Measurements from ENCODE around the gene UBD.

The UBD gene

GRCh38 chr6:29517728-29518440 lies 41.6 kb downstream of the UBD start:
- Histone ChIP-seq H3K4me3 (ENCODE audit: low read length in 2 of 2) (no peak overlapping the region), H2BK15ac (ENCODE audit: low read length) (no peak overlapping the region), H2AK5ac (ENCODE audit: low read depth, low read length) (no peak overlapping the region), H4K91ac (ENCODE audit: low read depth, low read length, poor library complexity) (no peak overlapping the region), H3K27me3 (ENCODE audit: control insufficient read depth in 3 of 3, insufficient read depth in 3 of 3, low read depth in 1 of 3, low read length in 3 of 3) (peaks cover 0 to 5% (median 0%) of the 10 kb centered on the region in 3 experiments), H2BK12ac (ENCODE audit: low read length) (no peak overlapping the region), H3K36me3 (replicated peaks in 1 of 2; ENCODE audit: control insufficient read depth in 2 of 2, insufficient read depth in 2 of 2, low read length in 2 of 2) (no peaks in the 10 kb centered on the region), H3K79me1 (ENCODE audit: low read depth, low read length) (no peaks in the 10 kb centered on the region), H3K4me2 (ENCODE audit: insufficient read depth, low read length, poor library complexity, severe bottlenecking) (no peak overlapping the region), H3K18ac (ENCODE audit: low read length) (peak overlapping the region; percentile 36), H2AFZ (ENCODE audit: low read length) (no peak overlapping the region), H2BK120ac (ENCODE audit: low read depth, low read length) (no peak overlapping the region), H3K9ac (ENCODE audit: low read depth, low read length, poor library complexity) (no peak overlapping the region), H2BK5ac (ENCODE audit: low read length) (no peak overlapping the region), H3K23ac (ENCODE audit: low read depth, low read length, poor library complexity) (no peak overlapping the region), H3K9me3 (replicated peaks in 1 of 2; ENCODE audit: control insufficient read depth in 2 of 2, insufficient read depth in 1 of 2, low read depth in 1 of 2, low read length in 2 of 2) (peaks cover 0 to 8% of the 10 kb centered on the region in 2 donors), H3K27ac (replicated peaks; ENCODE audit: low read length) (no peak overlapping the region), H3K4ac (ENCODE audit: low read length) (no peak overlapping the region), H4K8ac (ENCODE audit: low read depth, low read length) (no peak overlapping the region), H3K14ac (ENCODE audit: low read length) (peak overlapping the region; percentile 63), H3K4me1 (ENCODE audit: control insufficient read depth in 2 of 2, insufficient read depth in 1 of 2, low read depth in 1 of 2, low read length in 2 of 2) (peaks cover 0 to 1% of the 10 kb centered on the region in 2 donors)
- no CpG with 5 or more reads among the region's 7 CpGs for WGBS, 2 donors (ENCODE audit: extremely low coverage in 2 of 2, insufficient read length in 2 of 2, insufficient replicate concordance in 1 of 2)
- no peak for DNase-seq (ENCODE audit: low spot score)

- Histone ChIP-seq H3K9ac (ENCODE audit: low read depth, low read length, poor library complexity) (no peak overlapping the region), H2BK15ac (ENCODE audit: low read length) (no peak overlapping the region), H2AFZ (ENCODE audit: low read length) (no peak overlapping the region), H3K4me3 (ENCODE audit: low read length in 2 of 2) (no peak overlapping the region), H4K8ac (ENCODE audit: low read depth, low read length) (no peak overlapping the region), H2BK120ac (ENCODE audit: low read depth, low read length) (no peak overlapping the region), H2AK5ac (ENCODE audit: low read depth, low read length) (no peak overlapping the region), H2BK12ac (ENCODE audit: low read length) (no peak overlapping the region), H2BK5ac (ENCODE audit: low read length) (no peak overlapping the region), H3K79me1 (ENCODE audit: low read depth, low read length) (no peaks in the 10 kb centered on the region), H3K27me3 (ENCODE audit: control insufficient read depth in 3 of 3, insufficient read depth in 3 of 3, low read depth in 1 of 3, low read length in 3 of 3) (peaks cover 0 to 5% (median 0%) of the 10 kb centered on the region in 3 experiments), H3K4me1 (ENCODE audit: control insufficient read depth in 2 of 2, insufficient read depth in 1 of 2, low read depth in 1 of 2, low read length in 2 of 2) (peaks cover 0 to 1% of the 10 kb centered on the region in 2 donors), H3K18ac (ENCODE audit: low read length) (no peak overlapping the region), H3K27ac (replicated peaks; ENCODE audit: low read length) (no peak overlapping the region), H3K9me3 (replicated peaks in 1 of 2; ENCODE audit: control insufficient read depth in 2 of 2, insufficient read depth in 1 of 2, low read depth in 1 of 2, low read length in 2 of 2) (peaks cover 0 to 8% of the 10 kb centered on the region in 2 donors), H4K91ac (ENCODE audit: low read depth, low read length, poor library complexity) (no peak overlapping the region), H3K23ac (ENCODE audit: low read depth, low read length, poor library complexity) (no peak overlapping the region), H3K14ac (ENCODE audit: low read length) (no peak overlapping the region), H3K4me2 (ENCODE audit: insufficient read depth, low read length, poor library complexity, severe bottlenecking) (no peak overlapping the region), H3K36me3 (replicated peaks in 1 of 2; ENCODE audit: control insufficient read depth in 2 of 2, insufficient read depth in 2 of 2, low read length in 2 of 2) (no peaks in the 10 kb centered on the region), H3K4ac (ENCODE audit: low read length) (no peak overlapping the region)
- WGBS, 2 donors (ENCODE audit: extremely low coverage in 2 of 2, insufficient read length in 2 of 2, insufficient replicate concordance in 1 of 2): no CpG with 5 or more reads among the region's 1 CpG
- no peak for DNase-seq (ENCODE audit: low spot score)
These were observed 42.3 kb downstream of the UBD start for GRCh38 chr6:29517245-29517644.

- H3K9ac ChIP-seq (ENCODE audit: low read depth, low read length, poor library complexity): no peak overlapping the region
- H3K36me3 ChIP-seq (replicated peaks in 1 of 2; ENCODE audit: control insufficient read depth in 2 of 2, insufficient read depth in 2 of 2, low read length in 2 of 2): no peaks in the 10 kb centered on the region
- H3K27ac ChIP-seq (replicated peaks; ENCODE audit: low read length): no peak overlapping the region
- H3K9me3 ChIP-seq (replicated peaks in 1 of 2; ENCODE audit: control insufficient read depth in 2 of 2, insufficient read depth in 1 of 2, low read depth in 1 of 2, low read length in 2 of 2): peaks cover 0 to 6% of the 10 kb centered on the region in 2 donors
- no CpG with 5 or more reads among the region's 6 CpGs for WGBS, 2 donors (ENCODE audit: extremely low coverage in 2 of 2, insufficient read length in 2 of 2, insufficient replicate concordance in 1 of 2)
- H2BK15ac ChIP-seq (ENCODE audit: low read length): no peak overlapping the region
- H3K27me3 ChIP-seq (ENCODE audit: control insufficient read depth in 3 of 3, insufficient read depth in 3 of 3, low read depth in 1 of 3, low read length in 3 of 3): peaks cover 0 to 6% (median 0%) of the 10 kb centered on the region in 3 experiments
- no peak overlapping the region for H3K14ac ChIP-seq (ENCODE audit: low read length)
- no peak overlapping the region for H4K8ac ChIP-seq (ENCODE audit: low read depth, low read length)
- H3K4me3 ChIP-seq (ENCODE audit: low read length in 2 of 2): no peak overlapping the region
- no peak for DNase-seq (ENCODE audit: low spot score)
- H2AFZ ChIP-seq (ENCODE audit: low read length): no peak overlapping the region
- H3K4me2 ChIP-seq (ENCODE audit: insufficient read depth, low read length, poor library complexity, severe bottlenecking): no peak overlapping the region
- no peak overlapping the region for H3K4ac ChIP-seq (ENCODE audit: low read length)
- peaks cover 0 to 1% of the 10 kb centered on the region in 2 donors for H3K4me1 ChIP-seq (ENCODE audit: control insufficient read depth in 2 of 2, insufficient read depth in 1 of 2, low read depth in 1 of 2, low read length in 2 of 2)
- H3K79me1 ChIP-seq (ENCODE audit: low read depth, low read length): no peaks in the 10 kb centered on the region
- no peak overlapping the region for H4K91ac ChIP-seq (ENCODE audit: low read depth, low read length, poor library complexity)
- no peak overlapping the region for H3K23ac ChIP-seq (ENCODE audit: low read depth, low read length, poor library complexity)
- no peak overlapping the region for H3K18ac ChIP-seq (ENCODE audit: low read length)
- no peak overlapping the region for H2BK12ac ChIP-seq (ENCODE audit: low read length)
- no peak overlapping the region for H2BK5ac ChIP-seq (ENCODE audit: low read length)
- H2BK120ac ChIP-seq (ENCODE audit: low read depth, low read length): no peak overlapping the region
- H2AK5ac ChIP-seq (ENCODE audit: low read depth, low read length): no peak overlapping the region
These were observed 43.4 kb downstream of the UBD start for GRCh38 chr6:29516108-29516507.

- WGBS, 2 donors (ENCODE audit: extremely low coverage in 2 of 2, insufficient read length in 2 of 2, insufficient replicate concordance in 1 of 2): no CpG with 5 or more reads among the region's 2 CpGs
- Histone ChIP-seq H3K4me2 (ENCODE audit: insufficient read depth, low read length, poor library complexity, severe bottlenecking) (no peak overlapping the region), H4K8ac (ENCODE audit: low read depth, low read length) (no peak overlapping the region)
These were observed 48.7 kb downstream of the UBD start for GRCh38 chr6:29510746-29511300.

More at GRCh38 chr6:29510746-29511300, 48.7 kb downstream of the UBD start:
- no peak overlapping the region for H3K4ac ChIP-seq (ENCODE audit: low read length)
- no peak overlapping the region for H3K27ac ChIP-seq (replicated peaks; ENCODE audit: low read length)
- H3K9ac ChIP-seq (ENCODE audit: low read depth, low read length, poor library complexity): no peak overlapping the region
- H3K36me3 ChIP-seq (replicated peaks in 1 of 2; ENCODE audit: control insufficient read depth in 2 of 2, insufficient read depth in 2 of 2, low read length in 2 of 2): no peaks in the 10 kb centered on the region
- no peak overlapping the region for H2BK5ac ChIP-seq (ENCODE audit: low read length)
- no peak overlapping the region for H4K91ac ChIP-seq (ENCODE audit: low read depth, low read length, poor library complexity)
- peak overlapping the region; percentile 15 for H2AK5ac ChIP-seq (ENCODE audit: low read depth, low read length)
- H3K4me1 ChIP-seq (ENCODE audit: control insufficient read depth in 2 of 2, insufficient read depth in 1 of 2, low read depth in 1 of 2, low read length in 2 of 2): peaks cover 11 to 14% of the 10 kb centered on the region in 2 donors
- H2BK120ac ChIP-seq (ENCODE audit: low read depth, low read length): no peak overlapping the region
- H3K14ac ChIP-seq (ENCODE audit: low read length): no peak overlapping the region
- H3K79me1 ChIP-seq (ENCODE audit: low read depth, low read length): no peaks in the 10 kb centered on the region
- no peak for DNase-seq (ENCODE audit: low spot score)
- H3K27me3 ChIP-seq (ENCODE audit: control insufficient read depth in 3 of 3, insufficient read depth in 3 of 3, low read depth in 1 of 3, low read length in 3 of 3): peaks cover 0 to 32% (median 0%) of the 10 kb centered on the region in 3 experiments
- H3K23ac ChIP-seq (ENCODE audit: low read depth, low read length, poor library complexity): no peak overlapping the region
- no peaks in the 10 kb centered on the region for H3K9me3 ChIP-seq (replicated peaks in 1 of 2; ENCODE audit: control insufficient read depth in 2 of 2, insufficient read depth in 1 of 2, low read depth in 1 of 2, low read length in 2 of 2)
- no peak overlapping the region for H2AFZ ChIP-seq (ENCODE audit: low read length)
- H2BK12ac ChIP-seq (ENCODE audit: low read length): no peak overlapping the region
- H3K18ac ChIP-seq (ENCODE audit: low read length): peak overlapping the region; percentile 62
- no peak overlapping the region for H3K4me3 ChIP-seq (ENCODE audit: low read length in 2 of 2)
- H2BK15ac ChIP-seq (ENCODE audit: low read length): no peak overlapping the region
